Muscle of back (tissue), 11 donors: ENCODE results near the gene ZC3H8. TPM values are rescaled to one million over a fixed set of nuclear protein-coding genes. Genes with fewer than 3 reads are reported as not detected.

Experiments used
- DNase-seq, 3 donors: peaks; one replicate each; pipeline versions ENCODE4 v3.0.0 to v3.0.0-alpha.2; 2013
- polyA plus RNA-seq, 10 donors: library from polyadenylated mRNA; unstranded; fragments of 120-200 nt; gene quantifications; one replicate each; pipeline ENCODE4 v1.2.1, GENCODE V29; 2013; ENCODE audit not compliant: insufficient read length in 10 of 10

The ZC3H8 gene
- polyA plus RNA-seq, 10 donors = 9.2 to 18.8 (median 15.2) TPM

GRCh38 chr2:112165296-112165695 lies 89.5 kb downstream of the ZC3H8 start:
- no peak for DNase-seq

- no peak for DNase-seq
These were observed 90.0 kb downstream of the ZC3H8 start for GRCh38 chr2:112164876-112165275.

- DNase-seq = no peak
These were observed 91.3 kb downstream of the ZC3H8 start for GRCh38 chr2:112163541-112163981.

GRCh38 chr2:112162956-112163355 lies 91.9 kb downstream of the ZC3H8 start:
- no peak for DNase-seq

GRCh38 chr2:112162341-112162740 lies 92.5 kb downstream of the ZC3H8 start:
- DNase-seq = no peak

Other genes starting within 250 kb of the ZC3H8 start
- 10 to 100 TPM; 12.9 to 24.9 (median 18.0) TPM for gene TMEM87B, start 199.8 kb downstream of the ZC3H8 start, polyA plus RNA-seq
- 10 to 100 TPM in 7 of 10 donors, 1 to 10 TPM in 3; 6.2 to 15.4 (median 11.4) TPM for gene FBLN7, start 116.7 kb downstream of the ZC3H8 start, polyA plus RNA-seq
- gene ZC3H6, start 20.6 kb upstream of the ZC3H8 start, polyA plus RNA-seq = 1 to 10 TPM; 3.2 to 8.3 (median 4.6) TPM
- gene RGPD8, start 178.6 kb upstream of the ZC3H8 start, polyA plus RNA-seq = 1 to 10 TPM; 1.2 to 4.5 (median 2.4) TPM
- 10 to 100 TPM; 32.1 to 47.1 (median 38.9) TPM for gene TTL, start 227.1 kb upstream of the ZC3H8 start, polyA plus RNA-seq